ENCODE data around the gene KLK2. TPM values are rescaled to one million over a fixed set of nuclear protein-coding genes. Genes with fewer than 3 reads are reported as not detected.
A peak's percentile ranks its signal among the peaks of the same experiment; 100 is the strongest.

KLK2 gene
- total and polyA plus RNA-seq, 2 of the 13 experiments (the other 11 are each of a cell fraction or from before 2014, with no cell fraction given) = 0.11 TPM; not detected in 1

DNA sequence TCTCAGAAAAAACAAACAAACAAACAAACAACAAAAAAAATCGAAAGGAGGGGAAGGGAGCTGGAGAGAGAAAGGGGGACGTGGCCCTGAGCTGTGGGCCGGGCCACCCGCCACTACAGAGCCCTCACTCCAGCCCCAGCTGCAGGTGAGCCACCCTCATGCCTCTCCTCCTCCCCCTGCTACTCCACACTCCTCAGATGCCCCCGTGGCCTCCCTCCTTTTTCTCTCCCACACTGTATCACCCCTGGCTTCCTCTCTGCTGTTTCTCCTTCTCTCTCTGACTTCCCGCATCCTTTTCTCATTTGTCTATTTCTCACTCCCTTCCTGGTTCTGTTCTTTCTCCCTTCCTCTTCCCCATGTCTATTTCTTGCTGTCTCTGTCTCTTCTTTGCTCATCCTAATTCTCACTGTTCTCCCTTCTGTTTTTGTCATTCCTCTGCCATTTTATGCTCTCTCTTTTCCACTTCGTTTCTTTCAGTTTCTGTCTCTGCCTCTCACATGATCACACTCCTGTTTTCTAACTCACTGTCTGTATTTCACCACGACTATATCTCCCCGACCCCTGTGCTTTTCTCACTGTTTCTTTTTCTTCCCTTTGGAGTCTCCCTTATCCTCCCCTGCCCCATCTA lies 2.7 kb downstream of the KLK2 start:
- ATAC-seq = no peak
- H2AFZ ChIP-seq (ENCODE audit: low read length) = no peak overlapping the region
- no peak overlapping the region for H3K4me3 ChIP-seq (replicated peaks in 1 of 3; ENCODE audit: insufficient read depth in 1 of 3, low read depth in 2 of 3, low read length in 3 of 3)
- intact Hi-C loops (cut with micrococcal nuclease; ENCODE audit: unreplicated experiment) = no loop called here
- no peaks in the 10 kb centered on the region for H4K20me1 ChIP-seq (ENCODE audit: insufficient read depth, low read length)
- WGBS (ENCODE audit: low lambda C conversion rate) = 5% methylated on average over 9 of the region's 9 CpGs
- CTCF ChIA-PET (ENCODE audit: low intra/inter-chr PET ratio, low total read pairs) = no interaction called here
- H3K4me2 ChIP-seq (ENCODE audit: low read depth, low read length) = no peak overlapping the region
- no peak for FAIRE-seq
- BruUV-seq (replicated peaks) = no TSS peak
- TF ChIP-seq RAD51 (IDR thresholded peaks at IDR 0.05; ENCODE audit: borderline replicate concordance) = 0 out of 2 replicates have a peak, but pooled peaks have one; percentile 7
- TF ChIP-seq, protein P1, sequence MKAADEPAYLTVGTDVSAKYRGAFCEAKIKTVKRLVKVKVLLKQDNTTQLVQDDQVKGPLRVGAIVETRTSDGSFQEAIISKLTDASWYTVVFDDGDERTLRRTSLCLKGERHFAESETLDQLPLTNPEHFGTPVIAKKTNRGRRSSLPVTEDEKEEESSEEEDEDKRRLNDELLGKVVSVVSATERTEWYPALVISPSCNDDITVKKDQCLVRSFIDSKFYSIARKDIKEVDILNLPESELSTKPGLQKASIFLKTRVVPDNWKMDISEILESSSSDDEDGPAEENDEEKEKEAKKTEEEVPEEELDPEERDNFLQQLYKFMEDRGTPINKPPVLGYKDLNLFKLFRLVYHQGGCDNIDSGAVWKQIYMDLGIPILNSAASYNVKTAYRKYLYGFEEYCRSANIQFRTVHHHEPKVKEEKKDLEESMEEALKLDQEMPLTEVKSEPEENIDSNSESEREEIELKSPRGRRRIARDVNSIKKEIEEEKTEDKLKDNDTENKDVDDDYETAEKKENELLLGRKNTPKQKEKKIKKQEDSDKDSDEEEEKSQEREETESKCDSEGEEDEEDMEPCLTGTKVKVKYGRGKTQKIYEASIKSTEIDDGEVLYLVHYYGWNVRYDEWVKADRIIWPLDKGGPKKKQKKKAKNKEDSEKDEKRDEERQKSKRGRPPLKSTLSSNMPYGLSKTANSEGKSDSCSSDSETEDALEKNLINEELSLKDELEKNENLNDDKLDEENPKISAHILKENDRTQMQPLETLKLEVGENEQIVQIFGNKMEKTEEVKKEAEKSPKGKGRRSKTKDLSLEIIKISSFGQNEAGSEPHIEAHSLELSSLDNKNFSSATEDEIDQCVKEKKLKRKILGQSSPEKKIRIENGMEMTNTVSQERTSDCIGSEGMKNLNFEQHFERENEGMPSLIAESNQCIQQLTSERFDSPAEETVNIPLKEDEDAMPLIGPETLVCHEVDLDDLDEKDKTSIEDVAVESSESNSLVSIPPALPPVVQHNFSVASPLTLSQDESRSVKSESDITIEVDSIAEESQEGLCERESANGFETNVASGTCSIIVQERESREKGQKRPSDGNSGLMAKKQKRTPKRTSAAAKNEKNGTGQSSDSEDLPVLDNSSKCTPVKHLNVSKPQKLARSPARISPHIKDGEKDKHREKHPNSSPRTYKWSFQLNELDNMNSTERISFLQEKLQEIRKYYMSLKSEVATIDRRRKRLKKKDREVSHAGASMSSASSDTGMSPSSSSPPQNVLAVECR (CRISPR knock-in tag; IDR thresholded peaks at IDR 0.05; ENCODE audit: borderline replicate concordance) = no peak
- 0 out of 2 replicates have a peak, but pooled peaks have one; percentile 8 for TF ChIP-seq ATF7 (IDR thresholded peaks at IDR 0.05)
- TF ChIP-seq ATF7 (CRISPR knock-in tag; IDR thresholded peaks at IDR 0.05) = no peak
- 0 out of 2 replicates have a peak, but pooled peaks have one; percentile 48 for TF ChIP-seq IKZF1 (IDR thresholded peaks at IDR 0.05)
- H3K27me3 ChIP-seq (ENCODE audit: control insufficient read depth in 1 of 2, insufficient read depth in 2 of 2, low read length in 2 of 2) = peaks cover 7 to 32% of the 10 kb centered on the region in 2 experiments; a peak in 4 of 5 replicates
- in situ Hi-C loops (cut with HindIII; ENCODE audit: extremely low pct_ligation_motif_present, low pct_unique_long_range_greater_than_20kb) = no loop called here
- H3K79me2 ChIP-seq (ENCODE audit: insufficient read depth, low read length) = no peaks in the 10 kb centered on the region
- H3K36me3 ChIP-seq (replicated peaks in 1 of 2; ENCODE audit: control insufficient read depth in 1 of 2, insufficient read depth in 2 of 2, low read length in 2 of 2) = no peaks in the 10 kb centered on the region
- no peaks in the 10 kb centered on the region for H3K9me3 ChIP-seq (ENCODE audit: low read length)
- DNase-seq (ENCODE audit: low spot score) = no peak
- H3K9ac ChIP-seq (ENCODE audit: insufficient read depth, low read depth, low read length) = no peak overlapping the region
- no peak overlapping the region for H3K27ac ChIP-seq (ENCODE audit: extremely low read length, insufficient read depth, low read length)
- POLR2A ChIA-PET = no interaction called here
- H3K4me1 ChIP-seq (ENCODE audit: insufficient read depth, low read length) = no peaks in the 10 kb centered on the region

All from HepG2 (cell line).